GM23338 (cell line): ENCODE measurements around the gene SFI1. TPM values are rescaled to one million over a fixed set of nuclear protein-coding genes. Genes with fewer than 3 reads are reported as not detected.
A peak's percentile ranks its signal among the peaks of the same experiment; 100 is the strongest.

Experiments used
- ATAC-seq: fragments of 200-7000 bp; cut with Tn5 transposase; 3 replicates; pipeline ENCODE4 v1.9.1; 2020
- DNase-seq: peaks from one replicate; pipeline ENCODE4 v3.0.0-alpha.2; 2015; ENCODE audit warnings: low spot score
- H2AFZ ChIP-seq: fragments of 200-600 bp; sonication (generic); 2 replicates; pipeline ENCODE4 v1.8.0; 2016; ENCODE audit warnings: antibody characterized with exemption, mild to moderate bottlenecking, moderate library complexity
- H3F3A ChIP-seq: fragments of 200-600 bp; sonication (generic); replicated peaks from 2 replicates; pipeline ENCODE4 v1.8.0; 2017; ENCODE audit warnings: antibody characterized with exemption, mixed run types, low read depth
- H3K27ac ChIP-seq: fragments of 200-600 bp; sonication (generic); 2 replicates; pipeline ENCODE4 v1.6.1; 2016; ENCODE audit warnings: low read depth
- H3K27me3 ChIP-seq: fragments of 200-600 bp; sonication (generic); 2 replicates; pipeline ENCODE4 v1.8.0; 2016; ENCODE audit warnings: mild to moderate bottlenecking, mixed run types, moderate library complexity; ENCODE audit not compliant: insufficient read depth
- H3K36me3 ChIP-seq: fragments of 200-600 bp; sonication (generic); 2 replicates; pipeline ENCODE4 v1.8.0; 2016; ENCODE audit warnings: mild to moderate bottlenecking; ENCODE audit not compliant: insufficient read depth
- H3K4me1 ChIP-seq: fragments of 200-600 bp; sonication (generic); 2 replicates; pipeline ENCODE4 v1.8.0; 2016; ENCODE audit warnings: mild to moderate bottlenecking, moderate library complexity; ENCODE audit not compliant: insufficient read depth
- H3K4me2 ChIP-seq: fragments of 200-600 bp; sonication (generic); 2 replicates; pipeline ENCODE4 v1.7.1; 2017; ENCODE audit warnings: mixed run types
- H3K4me3 ChIP-seq: fragments of 200-600 bp; sonication (generic); 2 replicates; pipeline ENCODE4 v1.6.1; 2016; ENCODE audit warnings: mixed run types
- H3K79me2 ChIP-seq: fragments of 200-600 bp; sonication (generic); replicated peaks from 2 replicates; pipeline ENCODE4 v1.8.0; 2017; ENCODE audit warnings: mild to moderate bottlenecking; ENCODE audit not compliant: insufficient read depth
- H3K9me2 ChIP-seq: fragments of 200-600 bp; sonication (generic); 2 replicates; pipeline ENCODE4 v1.8.0; 2017; ENCODE audit not compliant: insufficient read depth
- H4K20me1 ChIP-seq: fragments of 200-600 bp; sonication (generic); replicated peaks from 2 replicates; pipeline ENCODE4 v1.8.0; 2017; ENCODE audit warnings: mild to moderate bottlenecking; ENCODE audit not compliant: insufficient read depth
- H3K27ac Mint-ChIP-seq: 2 replicates; pipeline ENCODE4 v1.8.0; 2020; ENCODE audit warnings: inconsistent platforms, mild to moderate bottlenecking, moderate library complexity, mixed read lengths
- H3K27me3 Mint-ChIP-seq: 3 replicates; pipeline ENCODE4 v1.8.0; 2022; ENCODE audit warnings: low read depth, mild to moderate bottlenecking, moderate library complexity, mixed read lengths, inconsistent platforms; ENCODE audit not compliant: insufficient read depth, poor library complexity
- H3K36me3 Mint-ChIP-seq: 3 replicates; pipeline ENCODE4 v1.8.0; 2021; ENCODE audit warnings: low read depth, mild to moderate bottlenecking, inconsistent platforms, moderate library complexity, mixed read lengths
- H3K4me1 Mint-ChIP-seq: 3 replicates; pipeline ENCODE4 v1.8.0; 2020; ENCODE audit warnings: mild to moderate bottlenecking, inconsistent platforms, mixed read lengths
- H3K4me3 Mint-ChIP-seq: 3 replicates; pipeline ENCODE4 v1.8.0; 2021; ENCODE audit warnings: moderate library complexity, mild to moderate bottlenecking, inconsistent platforms, mixed read lengths
- H3K9me3 Mint-ChIP-seq: 3 replicates; pipeline ENCODE4 v1.8.0; 2020; ENCODE audit warnings: moderate library complexity, mild to moderate bottlenecking, inconsistent platforms, mixed read lengths
- CREB1 ChIP-seq: fragments of 250-450 bp; sonication (Bioruptor Pico); IDR thresholded peaks from 2 replicates; pipeline ENCODE4 v1.5.0; 2020; ENCODE audit warnings: low read depth, mild to moderate bottlenecking, moderate library complexity
- CTCF ChIP-seq, 2 experiments: fragments of 200-600 bp in 1 of 2; sonication (generic) in 1 of 2; conservative IDR thresholded peaks; 2 replicates each; pipeline versions ENCODE4 v1.5.1 to v1.6.1; 2016 to 2017; ENCODE audit warnings: antibody characterized with exemption in 2 of 2, low read depth in 2 of 2, mild to moderate bottlenecking in 2 of 2, moderate library complexity in 1 of 2
- ETS1 ChIP-seq: IDR thresholded peaks from 2 replicates; pipeline ENCODE4 v1.6.1; 2016; ENCODE audit warnings: antibody characterized with exemption
- EZH2 ChIP-seq: fragments of 200-600 bp; sonication (generic); IDR thresholded peaks from one replicate; pipeline ENCODE4 v1.8.0; 2017; ENCODE audit warnings: antibody characterized with exemption, mild to moderate bottlenecking, low read depth; ENCODE audit not compliant: unreplicated experiment
- EZH2phosphoT487 ChIP-seq: fragments of 200-600 bp; sonication (generic); IDR thresholded peaks from one replicate; pipeline ENCODE4 v1.8.1; 2018; ENCODE audit warnings: antibody characterized with exemption; ENCODE audit not compliant: unreplicated experiment
- NANOG ChIP-seq: IDR thresholded peaks from 2 replicates; pipeline ENCODE4 v1.6.1; 2016; ENCODE audit warnings: antibody characterized with exemption, borderline replicate concordance
- POLR2AphosphoS5 ChIP-seq: IDR thresholded peaks from 2 replicates; pipeline ENCODE4 v1.6.1; 2016; ENCODE audit warnings: antibody characterized with exemption, low read depth
- STAT1 ChIP-seq: IDR thresholded peaks from one replicate; pipeline ENCODE4 v1.6.1; 2016; ENCODE audit warnings: antibody characterized with exemption; ENCODE audit not compliant: unreplicated experiment
- ZNF114 ChIP-seq: fragments of 250-450 bp; sonication (Bioruptor Pico); IDR thresholded peaks from 2 replicates; pipeline ENCODE4 v1.5.0; 2020; ENCODE audit warnings: mild to moderate bottlenecking, moderate library complexity
- ZNF462 ChIP-seq: fragments of 250-450 bp; sonication (Bioruptor Pico); IDR thresholded peaks from 2 replicates; pipeline ENCODE4 v1.5.0; 2020; ENCODE audit warnings: mild to moderate bottlenecking, moderate library complexity
- polyA plus RNA-seq: library from polyadenylated mRNA; unstranded; fragments of >200 nt; fragmentation: Nextera tagmentation; extraction: Ambion mirVana; gene quantifications from 2 replicates; pipeline ENCODE4 v1.2.1, GENCODE V29; 2016
- total RNA-seq: library from RNA; depleted of rRNA; stranded (reverse); fragments of >200 nt; shearing (Covaris generic); gene quantifications from 2 replicates; pipeline ENCODE4 v1.2.3, GENCODE V29; 2014
- TF ChIP-seq, protein P1 (sequence below): IDR thresholded peaks from one replicate; pipeline ENCODE4 v1.6.1; 2018; ENCODE audit warnings: antibody characterized with exemption; ENCODE audit not compliant: unreplicated experiment

The SFI1 gene
- total and polyA plus RNA-seq, 2 experiments from 2014 or later: 16.7 to 25.6 TPM

DNA sequence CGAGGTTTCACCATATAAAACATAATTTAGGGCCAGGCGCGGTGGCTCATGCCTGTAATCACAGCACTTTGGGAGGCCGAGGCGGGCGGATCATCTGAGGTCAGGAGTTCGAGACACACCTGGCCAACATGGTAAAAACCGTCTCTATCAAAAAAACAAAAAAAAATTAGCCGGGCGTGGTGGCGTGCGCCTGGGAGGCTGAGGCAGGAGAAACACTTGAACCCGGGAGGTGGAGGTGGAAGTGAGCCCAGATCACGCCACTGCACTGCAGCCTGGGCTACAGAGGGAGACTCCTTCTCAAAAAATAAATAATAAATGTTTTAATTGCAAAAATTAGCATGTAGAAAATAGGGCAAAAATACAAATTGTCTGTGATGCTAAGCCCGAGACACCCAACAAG lies 993 bp upstream of the SFI1 start:
- H3K9me2 ChIP-seq: peaks cover 3% of the 10 kb centered on the region; the same call in 1 of the 2 replicates
- peak overlapping the region; percentile 89 for H3K4me3 Mint-ChIP-seq
- peaks cover 16% of the 10 kb centered on the region for H3K4me1 Mint-ChIP-seq
- no peaks in the 10 kb centered on the region for H3K36me3 ChIP-seq
- no peaks in the 10 kb centered on the region for H3K27me3 ChIP-seq
- no peaks in the 10 kb centered on the region; the same call in 1 of the 2 replicates for H4K20me1 ChIP-seq
- ATAC-seq: no peak
- H3K4me2 ChIP-seq: peak overlapping the region; percentile 95
- peaks cover 11% of the 10 kb centered on the region; the same call in 2 of the 3 replicates for H3K36me3 Mint-ChIP-seq
- H3K27ac Mint-ChIP-seq: no peak overlapping the region
- peaks cover 9% of the 10 kb centered on the region for H3K27me3 Mint-ChIP-seq
- H3K4me1 ChIP-seq: peaks cover 29% of the 10 kb centered on the region
- peak overlapping the region; percentile 90 for H3K4me3 ChIP-seq
- TF ChIP-seq ZNF462 (CRISPR knock-in tag) (no peak), CREB1 (no peak), STAT1 (no peak), CTCF (conservative IDR thresholded peaks at IDR 0.05; ENCODE audit: low read depth in 2 of 2) (no peak), ETS1 (no peak), ZNF114 (CRISPR knock-in tag) (no peak), NANOG (no peak), EZH2 (no peak), EZH2phosphoT487 (no peak), POLR2AphosphoS5 (no peak)
- TF ChIP-seq, protein P1, sequence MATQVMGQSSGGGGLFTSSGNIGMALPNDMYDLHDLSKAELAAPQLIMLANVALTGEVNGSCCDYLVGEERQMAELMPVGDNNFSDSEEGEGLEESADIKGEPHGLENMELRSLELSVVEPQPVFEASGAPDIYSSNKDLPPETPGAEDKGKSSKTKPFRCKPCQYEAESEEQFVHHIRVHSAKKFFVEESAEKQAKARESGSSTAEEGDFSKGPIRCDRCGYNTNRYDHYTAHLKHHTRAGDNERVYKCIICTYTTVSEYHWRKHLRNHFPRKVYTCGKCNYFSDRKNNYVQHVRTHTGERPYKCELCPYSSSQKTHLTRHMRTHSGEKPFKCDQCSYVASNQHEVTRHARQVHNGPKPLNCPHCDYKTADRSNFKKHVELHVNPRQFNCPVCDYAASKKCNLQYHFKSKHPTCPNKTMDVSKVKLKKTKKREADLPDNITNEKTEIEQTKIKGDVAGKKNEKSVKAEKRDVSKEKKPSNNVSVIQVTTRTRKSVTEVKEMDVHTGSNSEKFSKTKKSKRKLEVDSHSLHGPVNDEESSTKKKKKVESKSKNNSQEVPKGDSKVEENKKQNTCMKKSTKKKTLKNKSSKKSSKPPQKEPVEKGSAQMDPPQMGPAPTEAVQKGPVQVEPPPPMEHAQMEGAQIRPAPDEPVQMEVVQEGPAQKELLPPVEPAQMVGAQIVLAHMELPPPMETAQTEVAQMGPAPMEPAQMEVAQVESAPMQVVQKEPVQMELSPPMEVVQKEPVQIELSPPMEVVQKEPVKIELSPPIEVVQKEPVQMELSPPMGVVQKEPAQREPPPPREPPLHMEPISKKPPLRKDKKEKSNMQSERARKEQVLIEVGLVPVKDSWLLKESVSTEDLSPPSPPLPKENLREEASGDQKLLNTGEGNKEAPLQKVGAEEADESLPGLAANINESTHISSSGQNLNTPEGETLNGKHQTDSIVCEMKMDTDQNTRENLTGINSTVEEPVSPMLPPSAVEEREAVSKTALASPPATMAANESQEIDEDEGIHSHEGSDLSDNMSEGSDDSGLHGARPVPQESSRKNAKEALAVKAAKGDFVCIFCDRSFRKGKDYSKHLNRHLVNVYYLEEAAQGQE: no peak
- no peak for DNase-seq
- H3K9me3 Mint-ChIP-seq: peaks cover 14% of the 10 kb centered on the region
- H3K79me2 ChIP-seq: peaks cover 13% of the 10 kb centered on the region; the same call in 1 of the 2 replicates
- peak overlapping the region; percentile 100; the same call in 1 of the 2 replicates for H2AFZ ChIP-seq
- H3K27ac ChIP-seq: no peak overlapping the region
- peaks cover 17% of the 10 kb centered on the region for H3F3A ChIP-seq
